HG03060 (cell line): ENCODE measurements around the gene OSR1.
"Not testable (repeated sequence)": the region's sequence is repeated elsewhere in the genome, so short reads cannot be mapped to it uniquely, and the experiment has no call there.

Experiments
- ATAC-seq: cut with Tn5 transposase; IDR thresholded peaks from one replicate; pipeline ENCODE4 v1.9.1; 2021; ENCODE audit warnings: low read depth, moderate number of reproducible peaks; ENCODE audit not compliant: unreplicated experiment

OSR1 gene

GRCh38 chr2:19337202-19337601, 21.2 kb downstream of the OSR1 start:
- no peak for ATAC-seq

GRCh38 chr2:19336781-19337180, 21.6 kb downstream of the OSR1 start:
- ATAC-seq, result no peak

GRCh38 chr2:19332503-19332902, 25.9 kb downstream of the OSR1 start:
- ATAC-seq, result no peak

- ATAC-seq, result no peak
Measured at GRCh38 chr2:19331450-19331849, 27.0 kb downstream of the OSR1 start.

- ATAC-seq, result no peak
Measured at GRCh38 chr2:19330436-19330835, 28.0 kb downstream of the OSR1 start.

GRCh38 chr2:19329445-19329844, 29.0 kb downstream of the OSR1 start:
- no peak for ATAC-seq

GRCh38 chr2:19327496-19327895, 30.9 kb downstream of the OSR1 start:
- no peak for ATAC-seq

GRCh38 chr2:19321946-19322345, 36.5 kb downstream of the OSR1 start:
- ATAC-seq, result no peak

GRCh38 chr2:19320813-19321212, 37.6 kb downstream of the OSR1 start:
- ATAC-seq, result no peak

- ATAC-seq, result no peak
Measured at GRCh38 chr2:19319698-19320097, 38.7 kb downstream of the OSR1 start.

GRCh38 chr2:19319064-19319463, 39.4 kb downstream of the OSR1 start:
- ATAC-seq, result no peak

GRCh38 chr2:19313553-19313952, 44.9 kb downstream of the OSR1 start:
- ATAC-seq, result no peak

- ATAC-seq, result no peak
Measured at GRCh38 chr2:19312949-19313348, 45.5 kb downstream of the OSR1 start.

- ATAC-seq, result not testable (repeated sequence)
Measured at GRCh38 chr2:19306065-19306464, 52.4 kb downstream of the OSR1 start.

- not testable (repeated sequence) for ATAC-seq
Measured at GRCh38 chr2:19305400-19306055, 52.9 kb downstream of the OSR1 start.

- no peak for ATAC-seq
Measured at GRCh38 chr2:19301706-19302105, 56.7 kb downstream of the OSR1 start.
